ENCODE data around the gene DNAH6.

- TF ChIP-seq GATA3 (IDR thresholded peaks at IDR 0.05; ENCODE audit: borderline replicate concordance): no peak
- TF ChIP-seq POLR2A (IDR thresholded peaks at IDR 0.05; ENCODE audit: low read length): no peak
- no peak for TF ChIP-seq EP300 (IDR thresholded peaks at IDR 0.05)
- TF ChIP-seq PBX3 (IDR thresholded peaks at IDR 0.05): no peak
- no peak for TF ChIP-seq CTCF (IDR thresholded peaks at IDR 0.05)
- TF ChIP-seq BCL3 (IDR thresholded peaks at IDR 0.05): no peak
- no peak for TF ChIP-seq NFE2L2 (conservative IDR thresholded peaks at IDR 0.05; ENCODE audit: low read length)
These were observed 24.6 kb upstream of the DNAH6 start for GRCh38 chr2:84491741-84492140.

Measured in A549 (cell line).